Measurements from ENCODE around the gene CLEC14A. TPM values are rescaled to one million over a fixed set of nuclear protein-coding genes. Genes with fewer than 3 reads are reported as not detected.

The CLEC14A gene
- total RNA-seq, 4 donors from 2014 or later = 4.0 to 11.0 (median 7.5) TPM

- DNase-seq = no peak
- Histone ChIP-seq H3K36me3 (no peaks in the 10 kb centered on the region), H3K4me1 (no peaks in the 10 kb centered on the region), H3K4me3 (no peak overlapping the region), H3K27me3 (no peaks in the 10 kb centered on the region), H3K27ac (no peak overlapping the region), H3K9me3 (no peaks in the 10 kb centered on the region)
- no peak for TF ChIP-seq CTCF (IDR thresholded peaks at IDR 0.05)
- TF ChIP-seq POLR2A (IDR thresholded peaks at IDR 0.05) = no peak
Observed at GRCh38 chr14:38290601-38291188, 34.8 kb upstream of the CLEC14A start.

DNA sequence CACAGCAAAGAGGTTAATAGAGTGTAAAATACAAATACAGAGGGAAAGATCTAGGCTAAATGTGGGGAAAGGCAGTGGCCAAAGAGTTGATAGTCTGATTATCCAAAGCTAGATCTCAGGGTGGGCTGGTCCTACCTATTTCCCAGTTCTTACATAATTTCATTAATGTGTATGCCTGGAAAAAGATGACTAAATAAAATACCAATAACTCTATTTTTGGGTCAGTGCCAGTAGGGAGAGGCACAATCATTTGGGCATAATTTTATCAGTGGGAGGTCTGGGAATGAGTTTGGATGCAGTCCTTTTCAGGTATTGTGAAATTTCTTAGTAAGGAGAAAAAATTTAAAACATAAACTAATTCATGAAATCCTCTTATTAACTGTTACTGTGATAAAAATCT is 30.6 kb upstream of the CLEC14A start:
- Histone ChIP-seq H3K27me3 (no peaks in the 10 kb centered on the region), H3K9me3 (no peaks in the 10 kb centered on the region), H3K36me3 (no peaks in the 10 kb centered on the region), H3K27ac (no peak overlapping the region), H3K4me1 (no peaks in the 10 kb centered on the region), H3K4me3 (no peak overlapping the region)
- TF ChIP-seq POLR2A (IDR thresholded peaks at IDR 0.05) = no peak
- TF ChIP-seq CTCF (IDR thresholded peaks at IDR 0.05) = no peak
- no peak for DNase-seq

- Histone ChIP-seq H3K27me3 (no peaks in the 10 kb centered on the region), H3K4me1 (no peaks in the 10 kb centered on the region), H3K4me3 (no peak overlapping the region), H3K36me3 (no peaks in the 10 kb centered on the region), H3K27ac (no peak overlapping the region), H3K9me3 (no peaks in the 10 kb centered on the region)
- TF ChIP-seq CTCF (IDR thresholded peaks at IDR 0.05) = no peak
- TF ChIP-seq POLR2A (IDR thresholded peaks at IDR 0.05) = no peak
- DNase-seq = no peak
Observed at GRCh38 chr14:38285962-38286361, 30.1 kb upstream of the CLEC14A start.

GRCh38 chr14:38282936-38283335 is 27.0 kb upstream of the CLEC14A start:
- H3K9me3 ChIP-seq = no peaks in the 10 kb centered on the region
- DNase-seq = no peak
- H3K4me3 ChIP-seq = no peak overlapping the region
- H3K36me3 ChIP-seq = no peaks in the 10 kb centered on the region
- TF ChIP-seq POLR2A (IDR thresholded peaks at IDR 0.05) = no peak
- TF ChIP-seq CTCF (IDR thresholded peaks at IDR 0.05) = no peak
- H3K27me3 ChIP-seq = no peaks in the 10 kb centered on the region
- no peak overlapping the region for H3K27ac ChIP-seq
- no peaks in the 10 kb centered on the region for H3K4me1 ChIP-seq

GRCh38 chr14:38280081-38280480 is 24.2 kb upstream of the CLEC14A start:
- Histone ChIP-seq H3K27ac (no peak overlapping the region), H3K4me1 (no peaks in the 10 kb centered on the region), H3K36me3 (no peaks in the 10 kb centered on the region), H3K4me3 (no peak overlapping the region), H3K27me3 (no peaks in the 10 kb centered on the region), H3K9me3 (no peaks in the 10 kb centered on the region)
- DNase-seq = no peak
- no peak for TF ChIP-seq CTCF (IDR thresholded peaks at IDR 0.05)

DNA sequence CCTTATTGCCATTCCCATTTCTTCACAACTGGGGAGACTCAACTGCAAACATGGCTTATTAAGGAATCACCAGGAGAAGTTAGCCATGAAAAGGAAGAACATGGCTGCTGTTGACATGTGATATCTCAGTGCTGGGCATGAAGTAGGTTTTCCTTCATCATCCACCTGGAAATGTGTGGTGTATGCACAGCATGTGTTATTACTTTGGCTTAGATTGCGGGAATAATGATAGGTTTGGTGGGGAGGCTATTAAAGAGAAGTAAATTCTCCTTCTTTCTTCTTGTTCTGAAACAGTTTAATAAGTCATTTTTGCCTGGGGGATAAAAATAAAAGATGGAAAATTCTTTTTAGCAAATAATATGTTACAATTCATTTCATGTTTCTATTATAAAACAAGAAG is 23.7 kb upstream of the CLEC14A start:
- Histone ChIP-seq H3K4me3 (no peak overlapping the region), H3K27ac (no peak overlapping the region), H3K4me1 (no peaks in the 10 kb centered on the region), H3K36me3 (no peaks in the 10 kb centered on the region), H3K9me3 (no peaks in the 10 kb centered on the region), H3K27me3 (no peaks in the 10 kb centered on the region)
- no peak for DNase-seq
- no peak for TF ChIP-seq CTCF (IDR thresholded peaks at IDR 0.05)
- TF ChIP-seq POLR2A (IDR thresholded peaks at IDR 0.05) = no peak

All from Peyer's patch (tissue), 4 donors.